GM23248 (cell line): ENCODE measurements around the gene TSC22D1. TPM values are rescaled to one million over a fixed set of nuclear protein-coding genes. Genes with fewer than 3 reads are reported as not detected.

Source experiments
- DNase-seq: peaks from one replicate; pipeline ENCODE4 v3.0.0-alpha.2; 2015
- H2AFZ ChIP-seq: fragments of 200-600 bp; sonication (generic); 2 replicates; pipeline ENCODE4 v1.6.1; 2016; ENCODE audit warnings: antibody characterized with exemption
- H3F3A ChIP-seq: fragments of 200-600 bp; sonication (generic); 2 replicates; pipeline ENCODE4 v1.6.1; 2016; ENCODE audit warnings: mild to moderate bottlenecking, antibody characterized with exemption, mixed run types; ENCODE audit not compliant: insufficient read depth
- H3K27ac ChIP-seq: fragments of 200-600 bp; sonication (generic); 2 replicates; pipeline ENCODE4 v1.5.1; 2016; ENCODE audit warnings: mild to moderate bottlenecking
- H3K27me3 ChIP-seq: fragments of 200-600 bp; sonication (generic); replicated peaks from 2 replicates; pipeline ENCODE4 v1.6.1; 2016; ENCODE audit warnings: mild to moderate bottlenecking; ENCODE audit not compliant: insufficient read depth
- H3K36me3 ChIP-seq: fragments of 200-600 bp; sonication (generic); 2 replicates; pipeline ENCODE4 v1.6.1; 2016; ENCODE audit warnings: low read depth, mild to moderate bottlenecking
- H3K4me1 ChIP-seq: fragments of 200-600 bp; sonication (generic); 2 replicates; pipeline ENCODE4 v1.6.1; 2016; ENCODE audit warnings: mild to moderate bottlenecking; ENCODE audit not compliant: insufficient read depth
- H3K4me2 ChIP-seq: fragments of 200-600 bp; sonication (generic); one replicate; pipeline ENCODE4 v1.6.1; 2016; ENCODE audit warnings: mild to moderate bottlenecking; ENCODE audit not compliant: unreplicated experiment
- H3K4me3 ChIP-seq: fragments of 200-600 bp; sonication (generic); 2 replicates; pipeline ENCODE4 v1.5.1; 2016; ENCODE audit warnings: mild to moderate bottlenecking
- H3K79me2 ChIP-seq: fragments of 200-600 bp; sonication (generic); 2 replicates; pipeline ENCODE4 v1.6.1; 2016; ENCODE audit warnings: mild to moderate bottlenecking; ENCODE audit not compliant: insufficient read depth
- H3K9ac ChIP-seq: fragments of 200-600 bp; sonication (generic); 2 replicates; pipeline ENCODE4 v1.6.1; 2016; ENCODE audit warnings: mild to moderate bottlenecking
- H3K9me2 ChIP-seq: fragments of 200-600 bp; sonication (generic); 2 replicates; pipeline ENCODE4 v1.6.1; 2016; ENCODE audit warnings: mixed run types, mild to moderate bottlenecking, moderate library complexity; ENCODE audit not compliant: insufficient read depth
- H3K9me3 ChIP-seq: fragments of 200-600 bp; sonication (generic); one replicate; pipeline ENCODE4 v1.6.1; 2017; ENCODE audit warnings: low read depth
- H4K20me1 ChIP-seq: fragments of 200-600 bp; sonication (generic); 2 replicates; pipeline ENCODE4 v1.6.0; 2016; ENCODE audit not compliant: insufficient read depth
- EZH2 ChIP-seq: fragments of 200-600 bp; sonication (generic); IDR thresholded peaks from 2 replicates; pipeline ENCODE4 v1.6.1; 2018; ENCODE audit warnings: antibody characterized with exemption, mild to moderate bottlenecking; ENCODE audit not compliant: insufficient read depth, poor library complexity, severe bottlenecking
- EZH2phosphoT487 ChIP-seq: fragments of 200-600 bp; sonication (generic); IDR thresholded peaks from 2 replicates; pipeline ENCODE4 v1.6.1; 2018; ENCODE audit warnings: antibody characterized with exemption, moderate library complexity, mild to moderate bottlenecking, low read depth; ENCODE audit not compliant: insufficient read depth
- WGBS, 2 experiments: methylation state at CpG; one replicate each; pipeline ENCODE4 v1.1.6; 2015 to 2017; ENCODE audit warnings: low lambda C conversion rate in 2 of 2, low coverage in 1 of 2; ENCODE audit errors: missing lambda C conversion rate in 2 of 2; 5-methylcytosine and 5-hydroxymethylcytosine counted together
- in situ Hi-C: fragments of 300-500 bp; cut with MboI; formaldehyde crosslinking; loops from 2 replicates; pipeline ENCODE4 v1.15.0; 2020
- polyA plus RNA-seq: library from polyadenylated mRNA; unstranded; fragments of >200 nt; fragmentation: Nextera tagmentation; extraction: Ambion mirVana; gene quantifications from 2 replicates; pipeline ENCODE4 v1.2.1, GENCODE V29; 2016
- total RNA-seq: library from RNA; depleted of rRNA; stranded (reverse); fragments of >200 nt; shearing (Covaris generic); gene quantifications from 2 replicates; pipeline ENCODE4 v1.2.3, GENCODE V29; 2014

Gene TSC22D1
- total and polyA plus RNA-seq, 2 experiments from 2014 or later = 31.3 to 60.6 TPM

- Histone ChIP-seq H3K27ac (no peak overlapping the region), H3K27me3 (no peaks in the 10 kb centered on the region), H3F3A (no peaks in the 10 kb centered on the region), H3K4me1 (no peaks in the 10 kb centered on the region), H3K4me3 (no peak overlapping the region), H3K4me2 (no peak overlapping the region), H3K9me2 (no peaks in the 10 kb centered on the region), H4K20me1 (peaks cover 6% of the 10 kb centered on the region; the same call in 1 of the 2 replicates), H3K79me2 (peaks cover 100% of the 10 kb centered on the region), H2AFZ (no peak overlapping the region), H3K9me3 (no peaks in the 10 kb centered on the region), H3K9ac (no peak overlapping the region), H3K36me3 (peaks cover 12% of the 10 kb centered on the region)
- TF ChIP-seq EZH2phosphoT487 (no peak), EZH2 (no peak)
- DNase-seq = no peak
- in situ Hi-C loops = no loop called here
- WGBS, 2 experiments = 95 to 97% methylated on average over 1 of the region's 1 CpG
Measured at GRCh38 chr13:44546164-44546563, 30.0 kb downstream of the TSC22D1 start.

GRCh38 chr13:44543369-44543768, 32.8 kb downstream of the TSC22D1 start:
- no peak overlapping the region for H3K27ac ChIP-seq
- 95 to 99% methylated on average over 3 of the region's 3 CpGs for WGBS, 2 experiments
- no peak overlapping the region for H3K9ac ChIP-seq
- TF ChIP-seq EZH2 = no peak
- TF ChIP-seq EZH2phosphoT487 = no peak
- H3K4me3 ChIP-seq = no peak overlapping the region
- no peak overlapping the region for H3K4me2 ChIP-seq
- in situ Hi-C loops = no loop called here
- H3K79me2 ChIP-seq = peaks cover 92% of the 10 kb centered on the region
- no peak overlapping the region for H2AFZ ChIP-seq
- H3K9me2 ChIP-seq = no peaks in the 10 kb centered on the region
- H4K20me1 ChIP-seq = peaks cover 6% of the 10 kb centered on the region; the same call in 1 of the 2 replicates
- no peaks in the 10 kb centered on the region for H3K9me3 ChIP-seq
- no peak for DNase-seq
- peaks cover 23% of the 10 kb centered on the region for H3K36me3 ChIP-seq
- no peaks in the 10 kb centered on the region for H3F3A ChIP-seq
- no peaks in the 10 kb centered on the region for H3K4me1 ChIP-seq
- H3K27me3 ChIP-seq = no peaks in the 10 kb centered on the region

DNA sequence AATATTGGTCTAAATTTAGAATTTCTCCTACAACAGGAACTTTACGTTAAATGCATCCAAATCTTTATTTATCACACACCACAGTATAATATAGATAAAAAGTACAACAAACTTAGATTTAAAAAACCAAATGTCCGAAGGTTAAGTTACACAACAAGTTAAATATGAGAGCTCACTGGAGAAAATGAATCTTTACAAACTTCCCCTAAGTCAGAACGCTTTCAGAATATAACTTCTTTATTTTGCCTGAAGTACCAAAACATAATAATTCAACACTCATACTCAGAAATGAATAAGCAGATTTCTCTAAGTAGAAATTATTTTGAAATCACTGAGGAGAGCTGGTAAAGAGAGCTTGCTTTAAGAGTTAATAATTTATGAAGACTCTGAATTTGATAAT, 33.8 kb downstream of the TSC22D1 start:
- Histone ChIP-seq H3K4me3 (no peak overlapping the region), H3K27ac (no peak overlapping the region), H3K9me2 (no peaks in the 10 kb centered on the region), H3K36me3 (peaks cover 31% of the 10 kb centered on the region), H3K9ac (no peak overlapping the region), H3K9me3 (no peaks in the 10 kb centered on the region), H4K20me1 (no peaks in the 10 kb centered on the region), H3K27me3 (no peaks in the 10 kb centered on the region), H3K4me2 (no peak overlapping the region), H3K4me1 (no peaks in the 10 kb centered on the region), H3F3A (0 out of 2 replicates have a peak, but pooled peaks cover 3% of the 10 kb centered on the region), H3K79me2 (peaks cover 82% of the 10 kb centered on the region), H2AFZ (no peak overlapping the region)
- DNase-seq = no peak
- 97 to 98% methylated on average over 3 of the region's 3 CpGs for WGBS, 2 experiments
- in situ Hi-C loops = no loop called here
- TF ChIP-seq EZH2phosphoT487 (no peak), EZH2 (no peak)

DNA sequence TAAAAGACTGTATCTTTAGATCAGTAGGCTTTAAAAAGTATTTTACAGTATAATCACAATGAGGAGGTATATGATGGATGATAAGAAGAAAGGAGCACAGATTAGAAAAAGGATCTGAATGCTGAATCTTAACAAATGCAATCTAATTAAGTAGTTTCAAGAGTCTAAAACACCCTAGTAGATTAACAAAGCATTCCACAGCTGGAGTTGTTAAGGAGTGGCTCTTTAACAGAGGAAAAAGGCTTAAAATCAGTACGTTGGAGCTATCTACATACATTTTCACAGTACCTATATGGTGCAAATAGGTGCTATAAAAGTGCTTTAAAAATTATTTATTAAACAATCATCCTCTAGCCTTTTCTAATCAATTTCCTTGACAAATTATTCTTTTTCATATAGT, 34.5 kb downstream of the TSC22D1 start:
- Histone ChIP-seq H4K20me1 (no peaks in the 10 kb centered on the region), H3K79me2 (peaks cover 75% of the 10 kb centered on the region)
- no peak for TF ChIP-seq EZH2phosphoT487
- no peak for TF ChIP-seq EZH2

More for the DNA sequence above, 34.5 kb downstream of the TSC22D1 start:
- Histone ChIP-seq H3K36me3 (peaks cover 34% of the 10 kb centered on the region), H3F3A (0 out of 2 replicates have a peak, but pooled peaks cover 3% of the 10 kb centered on the region), H3K9me3 (no peaks in the 10 kb centered on the region), H3K27me3 (no peaks in the 10 kb centered on the region), H3K4me2 (no peak overlapping the region), H3K27ac (no peak overlapping the region), H3K9me2 (no peaks in the 10 kb centered on the region), H3K9ac (no peak overlapping the region), H2AFZ (no peak overlapping the region), H3K4me3 (no peak overlapping the region), H3K4me1 (no peaks in the 10 kb centered on the region)
- WGBS, 2 experiments = 91 to 98% methylated on average over 1 of the region's 1 CpG
- DNase-seq = no peak
- in situ Hi-C loops = no loop called here
